Upper lobe of left lung (tissue), 4 donors: ENCODE measurements around the gene RAB21.

Experiments
- CTCF ChIP-seq, 6 experiments: fragments of 450-650 bp in 4 of 6; fragments of 200-600 bp in 2 of 6; sonication (generic) in 2 of 6; IDR thresholded peaks; one replicate each; pipeline ENCODE4 v1.5.1; 2016 to 2019; ENCODE audit warnings: antibody characterized with exemption in 6 of 6
- POLR2A ChIP-seq, 4 donors: fragments of 450-650 bp; IDR thresholded peaks; one replicate each; pipeline ENCODE4 v1.5.1; 2016 to 2017; ENCODE audit warnings: antibody characterized with exemption in 4 of 4, mild to moderate bottlenecking in 2 of 4
- POLR2AphosphoS5 ChIP-seq, 2 donors: sonication (generic); formaldehyde crosslinking; IDR thresholded peaks; one replicate each; pipeline ENCODE4 v1.5.1; 2017; ENCODE audit warnings: antibody characterized with exemption in 2 of 2

- TF ChIP-seq POLR2AphosphoS5 (IDR thresholded peaks at IDR 0.05) (no peak), CTCF (IDR thresholded peaks at IDR 0.05) (no peak), POLR2A (IDR thresholded peaks at IDR 0.05) (no peak)
Measured at GRCh38 chr12:71748081-71748850, 6.4 kb upstream of the RAB21 start.
